ENCODE measurements around the gene COX7A1.
"Not testable (repeated sequence)": the region's sequence is repeated elsewhere in the genome, so short reads cannot be mapped to it uniquely, and the experiment has no call there.

The COX7A1 gene

DNA sequence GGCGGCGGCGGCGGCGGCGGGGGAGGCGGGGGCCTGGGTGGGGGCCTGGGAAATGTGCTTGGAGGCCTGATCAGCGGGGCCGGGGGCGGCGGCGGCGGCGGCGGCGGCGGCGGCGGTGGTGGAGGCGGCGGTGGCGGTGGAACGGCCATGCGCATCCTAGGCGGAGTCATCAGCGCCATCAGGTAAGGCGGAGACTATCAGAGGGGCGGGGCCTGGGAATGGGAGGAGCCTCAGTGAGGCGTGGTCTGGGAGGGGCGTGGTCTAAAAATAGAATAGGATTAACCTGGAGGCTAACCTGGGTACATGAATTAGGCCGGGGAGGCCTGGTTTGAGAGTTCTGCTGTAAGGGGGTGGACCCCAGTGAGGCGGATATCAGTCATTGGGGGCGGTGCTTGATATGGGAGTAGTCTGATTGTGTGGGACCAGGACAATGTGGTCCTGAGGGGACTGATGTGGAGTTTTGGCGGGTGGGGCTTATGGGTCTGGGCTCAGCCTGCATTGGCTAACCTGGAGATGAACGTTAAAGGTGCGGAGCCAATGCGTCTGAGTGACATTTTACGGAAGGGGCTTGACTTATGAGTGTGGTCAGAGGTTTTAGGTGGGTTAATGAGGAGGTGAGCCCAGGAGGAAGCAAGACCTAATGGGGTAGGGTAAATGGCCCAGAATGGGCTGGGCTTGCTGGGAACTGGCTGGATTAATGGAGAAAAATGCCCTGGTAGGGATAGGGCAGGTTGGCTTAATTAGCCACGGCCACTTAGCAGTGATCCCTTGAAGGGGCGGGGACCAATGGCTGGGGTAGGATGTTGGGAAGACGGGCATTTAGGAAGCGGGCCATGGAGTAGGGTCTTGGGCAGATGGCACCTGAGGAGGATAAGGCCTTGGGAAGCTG lies 11.0 kb downstream of the COX7A1 start:
- DNase-seq (ENCODE audit: low read depth) = peak; percentile 62

DNA sequence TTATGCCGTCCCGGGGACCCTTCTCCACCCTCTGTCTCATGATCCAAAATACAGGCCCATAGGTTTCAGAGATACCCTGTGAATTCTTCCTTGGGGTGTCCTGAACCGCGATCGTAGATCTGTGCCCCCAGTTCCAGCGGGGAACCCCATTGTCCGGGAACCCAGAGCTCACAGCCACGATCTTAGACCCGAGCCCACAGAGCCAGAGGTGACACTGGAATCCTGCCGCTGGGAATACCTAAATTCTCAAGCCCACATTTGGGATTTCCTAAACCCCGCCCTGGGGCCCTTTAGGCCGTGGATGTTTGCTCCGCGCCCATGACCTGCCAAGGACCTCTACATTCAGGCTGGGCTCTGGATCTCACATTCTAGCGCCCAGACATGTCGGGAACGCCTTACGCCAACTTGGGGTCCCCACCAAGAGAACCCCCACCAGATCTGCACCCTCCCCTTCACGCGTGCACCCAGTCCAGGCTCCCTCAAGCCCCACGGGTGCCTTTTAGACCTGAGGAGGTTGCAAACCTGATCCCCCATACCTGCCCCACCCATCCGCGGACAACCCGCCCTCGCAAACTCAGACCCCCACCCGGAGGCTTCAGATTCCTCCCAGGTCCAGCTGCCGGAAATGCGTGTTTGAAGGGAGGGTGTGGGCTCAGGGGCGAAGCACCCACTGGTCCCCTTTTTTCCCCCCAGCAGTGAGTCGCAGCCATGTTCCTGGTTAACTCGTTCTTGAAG lies 11.8 kb downstream of the COX7A1 start:
- DNase-seq (ENCODE audit: low read depth) = no peak

DNA sequence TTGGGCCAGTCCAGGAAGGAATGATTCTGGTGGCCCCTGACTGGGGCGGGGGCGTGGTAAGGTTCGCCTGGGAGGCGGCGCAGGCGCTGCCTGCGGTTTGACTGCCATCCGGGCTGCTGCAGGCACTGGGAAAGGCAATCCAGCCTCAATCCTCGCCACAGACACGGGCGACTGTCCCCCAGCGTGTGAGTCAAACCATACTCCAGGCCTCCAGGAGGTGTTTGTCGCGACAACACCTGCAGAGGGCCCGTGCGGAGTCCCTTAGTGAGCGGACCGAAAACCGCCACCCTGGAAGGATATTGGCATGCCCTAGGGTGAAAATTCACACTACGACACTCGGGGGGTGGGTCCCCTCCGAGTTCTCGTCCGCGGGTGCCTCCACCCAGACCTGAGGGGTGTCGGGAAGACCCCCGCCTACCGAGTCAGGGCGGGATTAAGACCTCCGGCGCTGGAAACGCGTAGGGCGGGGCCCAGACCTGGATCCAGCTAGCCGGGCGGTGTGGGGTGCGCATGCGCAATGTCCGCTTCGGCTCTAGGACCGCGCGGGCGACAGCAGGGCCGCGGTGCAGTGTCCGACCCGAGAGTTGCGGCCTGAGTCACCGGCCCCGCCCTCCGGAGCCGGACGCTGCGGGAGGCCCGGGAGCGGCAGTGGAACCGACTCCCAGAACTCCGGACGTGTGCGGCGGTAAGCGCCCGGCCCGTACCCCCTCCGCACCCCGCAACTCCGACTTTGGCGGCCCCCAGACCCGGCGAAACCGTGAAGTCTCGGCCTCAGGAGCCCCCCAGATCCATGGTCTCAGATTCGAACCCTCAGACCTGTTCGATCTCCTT lies 12.6 kb downstream of the COX7A1 start, which contains the start of gene CAPNS1:
CAPNS1 (plus strand) TSS at position 594 of the 831 bp plus-strand sequence. CDS start 946 bp downstream, outside the sequence.
- peak; percentile 95 for DNase-seq (ENCODE audit: low read depth)

DNA sequence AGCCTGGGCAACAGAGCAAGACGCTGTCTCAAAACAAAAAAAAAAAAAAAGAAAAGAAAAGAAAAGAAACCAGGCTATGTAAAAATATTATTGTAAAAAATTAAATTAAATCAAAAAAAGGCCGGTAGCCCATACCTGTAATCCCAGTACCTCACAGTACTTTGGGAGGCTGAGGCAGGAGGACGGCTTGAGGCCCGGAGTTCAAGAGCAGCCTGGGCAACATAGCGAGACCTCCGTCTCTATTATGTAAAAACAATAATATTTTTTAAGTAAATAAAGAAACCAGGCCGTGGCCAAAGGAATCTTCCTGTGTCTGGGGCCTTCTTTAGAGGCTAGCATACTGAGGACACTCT lies 13.2 kb downstream of the COX7A1 start:
- DNase-seq (ENCODE audit: low read depth) = no peak

DNA sequence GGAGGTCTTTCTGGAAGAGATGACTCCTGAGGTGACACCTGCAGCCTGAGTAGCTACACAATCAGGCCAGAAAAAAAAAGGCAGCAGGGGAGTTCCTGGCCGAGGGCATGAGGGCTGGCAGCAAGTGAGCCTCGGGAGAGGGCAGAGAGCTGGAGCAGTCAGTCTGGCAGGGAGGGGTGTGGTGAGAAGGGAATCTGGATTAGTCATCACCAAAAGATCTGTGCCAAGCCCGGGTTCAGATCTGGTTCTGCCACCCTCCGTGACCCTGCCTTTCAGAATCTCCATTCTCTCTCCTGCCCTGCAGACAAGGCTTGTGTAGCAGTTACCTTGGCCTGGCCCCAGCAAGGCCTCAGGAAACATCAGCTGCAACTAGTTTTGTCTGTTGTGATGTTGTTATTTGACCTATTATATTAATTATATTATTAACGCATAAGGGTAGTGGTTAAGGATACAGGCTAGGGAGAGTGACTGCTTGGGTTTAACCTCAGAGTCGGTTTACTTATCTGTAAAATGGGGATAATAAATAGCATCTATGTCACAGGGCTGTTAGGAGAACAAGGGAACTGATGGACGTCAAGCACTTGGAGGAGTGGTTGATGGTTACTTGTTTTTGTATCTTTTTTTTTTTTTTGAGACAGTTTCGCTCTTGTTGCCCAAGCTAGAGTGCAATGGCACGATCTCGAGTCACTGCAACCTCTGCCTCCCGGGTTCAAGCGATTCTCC lies 15.1 kb downstream of the COX7A1 start:
- DNase-seq (ENCODE audit: low read depth) = peak; percentile 63

DNA sequence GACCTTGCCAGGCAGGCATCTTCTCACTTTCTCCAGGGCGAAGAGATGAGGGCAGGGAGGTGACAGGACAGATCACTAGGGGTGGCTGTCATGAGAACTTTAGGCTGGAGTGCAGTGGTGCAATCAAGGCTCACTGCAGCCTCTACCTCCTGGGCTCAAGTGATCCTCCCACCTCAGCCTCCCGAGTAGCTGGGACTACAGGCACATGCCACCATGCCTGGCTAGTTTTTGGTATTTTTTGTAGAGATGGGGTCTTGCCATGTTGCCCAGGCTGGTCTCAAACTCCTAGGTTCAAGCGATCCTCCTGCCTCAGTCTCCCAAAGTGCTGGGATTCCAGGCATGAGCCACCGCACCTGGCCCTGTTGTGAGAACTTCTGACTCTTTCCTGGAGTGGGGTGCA lies 17.4 kb downstream of the COX7A1 start:
- DNase-seq (ENCODE audit: low read depth) = not testable (repeated sequence)

DNA sequence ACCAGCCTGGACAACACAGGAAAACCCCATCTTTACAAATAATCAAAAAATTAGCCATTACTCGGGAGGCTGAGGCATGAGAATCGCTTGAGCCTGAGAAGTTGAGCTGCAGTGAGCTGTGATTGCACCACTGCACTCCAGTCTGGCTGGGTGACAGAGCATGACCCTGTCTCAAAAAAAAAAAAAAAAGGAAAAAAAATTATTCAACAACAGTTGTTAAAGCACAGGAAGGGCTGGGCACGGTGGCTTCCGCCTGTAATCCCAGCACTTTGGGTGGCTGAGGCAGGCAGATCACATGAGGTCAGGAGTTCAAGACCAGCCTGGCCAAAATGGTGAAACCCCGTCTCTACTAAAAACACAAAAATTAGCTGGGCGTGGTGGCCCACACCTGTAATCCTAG lies 21.0 kb downstream of the COX7A1 start:
- not testable (repeated sequence) for DNase-seq (ENCODE audit: low read depth)

DNA sequence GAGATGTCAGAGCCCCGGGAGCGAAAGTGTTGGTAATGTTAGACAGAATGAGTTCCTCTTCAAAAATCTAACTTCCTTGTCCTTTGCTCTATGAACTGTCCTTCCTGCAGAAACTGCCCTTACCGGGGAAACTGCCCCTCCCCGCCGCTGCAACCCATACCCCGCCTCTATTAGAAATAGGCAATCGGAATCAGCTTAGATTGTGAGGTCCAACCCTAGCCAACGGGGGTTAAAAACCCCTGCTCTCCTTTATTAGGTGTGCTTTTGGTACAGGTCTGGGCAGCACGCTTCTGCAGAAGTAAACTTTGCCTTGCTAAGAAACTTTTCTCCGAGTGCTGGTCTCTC lies 23.9 kb downstream of the COX7A1 start:
- no peak for DNase-seq (ENCODE audit: low read depth)

DNA sequence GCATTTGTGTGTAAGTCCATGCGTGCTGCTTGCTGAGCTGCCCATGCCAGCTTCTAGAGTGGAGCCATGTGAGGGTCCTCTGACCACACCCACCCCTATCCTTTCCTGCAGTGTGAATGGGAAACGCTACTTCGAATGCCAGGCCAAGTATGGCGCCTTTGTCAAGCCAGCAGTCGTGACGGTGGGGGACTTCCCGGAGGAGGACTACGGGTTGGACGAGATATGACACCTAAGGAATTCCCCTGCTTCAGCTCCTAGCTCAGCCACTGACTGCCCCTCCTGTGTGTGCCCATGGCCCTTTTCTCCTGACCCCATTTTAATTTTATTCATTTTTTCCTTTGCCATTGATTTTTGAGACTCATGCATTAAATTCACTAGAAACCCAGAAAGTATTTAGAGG lies 26.7 kb downstream of the COX7A1 start:
- no peak for DNase-seq (ENCODE audit: low read depth)

DNA sequence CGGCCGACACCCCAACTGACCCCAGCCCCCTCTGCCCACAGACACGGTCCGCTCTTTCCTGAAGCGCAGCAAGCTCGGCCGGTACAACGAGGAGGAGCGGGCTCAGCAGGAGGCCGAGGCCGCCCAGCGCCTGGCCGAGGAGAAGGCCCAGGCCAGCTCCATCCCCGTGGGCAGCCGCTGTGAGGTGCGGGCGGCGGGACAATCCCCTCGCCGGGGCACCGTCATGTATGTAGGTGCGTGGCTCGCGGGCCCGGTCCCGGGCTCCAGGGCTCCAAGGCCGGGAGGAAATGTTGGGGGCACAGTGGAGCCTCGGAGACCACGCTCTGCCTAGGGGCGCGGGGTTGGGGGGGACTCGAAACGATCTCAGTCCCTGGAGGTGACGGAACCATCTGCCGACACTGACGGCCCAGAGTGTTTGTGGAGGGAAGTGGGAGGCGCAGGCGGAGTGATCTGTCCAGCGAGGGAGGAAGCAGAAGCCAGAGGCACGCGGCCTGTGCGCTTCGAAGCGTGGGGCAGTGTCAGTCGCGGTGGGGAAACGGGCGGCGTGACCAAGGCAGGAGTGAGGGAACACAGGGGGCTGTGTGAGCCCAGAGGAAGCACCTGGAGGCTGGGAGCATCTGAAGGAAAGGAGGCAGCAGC lies 30.6 kb downstream of the COX7A1 start:
- no peak for DNase-seq (ENCODE audit: low read depth)

DNA sequence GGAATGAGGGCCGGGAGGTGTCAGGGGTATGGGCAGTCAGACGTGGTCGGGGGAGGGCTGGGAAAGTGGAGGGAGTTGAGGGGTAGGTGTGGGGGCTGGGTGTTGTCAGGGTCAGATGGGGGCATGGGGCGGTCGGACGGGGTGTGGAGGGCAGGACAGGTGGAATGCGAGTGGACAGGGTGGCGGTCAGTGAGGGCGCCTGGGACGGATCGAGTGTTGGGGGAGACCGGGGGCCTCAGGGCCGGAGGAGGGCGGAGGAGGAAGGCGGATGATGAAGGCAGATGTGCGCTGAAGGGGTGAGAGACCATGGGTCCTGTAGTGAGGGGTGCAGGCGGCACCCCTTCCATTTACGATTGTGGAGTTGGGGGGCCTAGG lies 31.3 kb downstream of the COX7A1 start:
- DNase-seq (ENCODE audit: low read depth) = no peak

DNA sequence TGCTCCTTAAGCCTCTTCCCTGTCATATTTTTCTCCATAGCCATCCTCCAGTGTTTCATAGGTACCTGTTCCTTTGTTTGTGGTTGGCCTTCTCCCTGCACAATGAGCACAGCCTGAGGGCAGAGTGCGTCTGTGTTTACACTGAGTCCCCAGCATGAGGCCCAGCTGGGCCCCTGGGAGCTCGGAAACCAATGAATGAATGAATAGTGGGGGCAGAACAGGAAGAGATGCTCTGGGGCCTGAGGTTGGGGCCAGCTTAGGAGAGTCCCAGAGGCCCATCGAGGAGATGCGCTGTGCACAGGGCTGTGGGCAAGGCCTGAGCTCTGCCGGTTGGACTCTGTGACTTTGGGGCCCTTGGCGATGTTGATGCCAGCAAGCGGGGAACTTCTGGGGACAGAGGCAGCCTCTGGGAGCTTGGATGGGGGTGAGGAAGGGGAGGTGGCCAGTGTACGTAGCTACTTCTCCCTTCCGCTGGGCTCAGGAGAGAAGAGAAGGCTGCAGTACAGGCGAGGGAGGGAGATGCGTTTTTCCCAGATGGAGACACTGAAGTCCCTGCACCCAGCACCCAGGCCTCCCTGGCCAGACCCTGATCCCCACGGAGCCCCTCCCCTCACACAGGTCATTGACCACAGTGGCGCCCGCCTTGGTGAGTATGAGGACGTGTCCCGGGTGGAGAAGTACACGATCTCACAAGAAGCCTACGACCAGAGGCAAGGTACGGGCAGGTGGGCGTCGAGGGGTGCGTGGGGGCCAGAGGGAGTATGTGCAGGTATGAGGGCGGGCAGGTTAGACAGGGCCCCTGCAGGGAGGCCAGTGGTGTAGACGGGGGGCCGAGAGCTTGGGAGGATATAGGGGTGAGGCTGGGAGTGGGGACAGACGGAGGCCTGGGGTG lies 31.9 kb downstream of the COX7A1 start:
- DNase-seq (ENCODE audit: low read depth) = no peak

DNA sequence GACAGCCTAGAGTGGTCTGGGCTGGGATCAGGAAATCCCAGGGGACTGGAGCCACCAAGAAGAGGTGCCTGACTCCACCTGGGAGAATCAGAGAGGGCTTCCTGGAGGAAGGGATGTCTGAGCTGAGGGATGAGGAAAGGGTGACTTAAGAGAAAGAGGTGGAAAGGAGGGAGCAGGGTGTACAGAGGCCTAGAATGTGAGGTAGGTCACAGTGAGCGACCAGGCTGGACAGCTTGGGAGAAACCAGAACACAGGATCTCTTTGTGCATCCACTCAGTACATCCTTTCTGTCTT lies 36.0 kb downstream of the COX7A1 start:
- DNase-seq (ENCODE audit: low read depth) = no peak

DNA sequence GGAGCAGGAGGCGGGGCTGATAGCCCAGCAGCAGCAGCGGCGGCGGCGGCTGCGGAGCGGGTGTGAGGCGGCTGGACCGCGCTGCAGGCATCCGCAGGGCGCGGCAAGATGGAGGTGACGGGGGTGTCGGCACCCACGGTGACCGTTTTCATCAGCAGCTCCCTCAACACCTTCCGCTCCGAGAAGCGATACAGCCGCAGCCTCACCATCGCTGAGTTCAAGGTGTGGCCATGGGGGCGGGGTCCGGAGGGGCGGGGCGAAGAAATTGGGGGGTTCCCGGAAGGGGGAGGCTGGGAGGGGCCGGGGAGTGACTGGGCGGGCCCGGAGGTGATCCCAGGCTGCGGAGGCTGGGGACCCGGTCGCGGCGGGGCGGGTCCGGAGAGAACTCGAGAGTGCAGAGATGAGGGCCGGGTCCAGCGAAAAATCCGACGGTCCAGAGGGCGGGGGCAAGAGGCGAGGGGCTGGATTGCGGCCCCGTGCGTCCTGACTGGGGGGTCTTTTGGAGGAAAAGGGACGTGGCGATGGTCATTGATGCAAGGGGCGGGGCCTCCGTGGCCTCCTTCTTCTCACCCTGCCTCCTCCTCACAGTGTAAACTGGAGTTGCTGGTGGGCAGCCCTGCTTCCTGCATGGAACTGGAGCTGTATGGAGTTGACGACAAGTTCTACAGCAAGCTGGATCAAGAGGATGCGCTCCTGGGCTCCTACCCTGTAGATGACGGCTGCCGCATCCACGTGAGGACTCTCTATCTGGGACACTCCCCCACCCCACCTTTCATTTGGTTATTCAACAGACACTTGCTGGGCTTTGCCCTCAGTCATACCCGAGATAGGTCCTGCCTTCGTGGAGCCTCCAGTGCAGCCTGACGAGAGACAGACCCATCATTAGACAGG lies 36.5 kb downstream of the COX7A1 start, which contains the start of gene TBCB:
TBCB (plus strand) TSS at position 16 of the 891 bp plus-strand sequence; CDS start at position 109, 93 bp downstream.
- no peak for DNase-seq (ENCODE audit: low read depth)

DNA sequence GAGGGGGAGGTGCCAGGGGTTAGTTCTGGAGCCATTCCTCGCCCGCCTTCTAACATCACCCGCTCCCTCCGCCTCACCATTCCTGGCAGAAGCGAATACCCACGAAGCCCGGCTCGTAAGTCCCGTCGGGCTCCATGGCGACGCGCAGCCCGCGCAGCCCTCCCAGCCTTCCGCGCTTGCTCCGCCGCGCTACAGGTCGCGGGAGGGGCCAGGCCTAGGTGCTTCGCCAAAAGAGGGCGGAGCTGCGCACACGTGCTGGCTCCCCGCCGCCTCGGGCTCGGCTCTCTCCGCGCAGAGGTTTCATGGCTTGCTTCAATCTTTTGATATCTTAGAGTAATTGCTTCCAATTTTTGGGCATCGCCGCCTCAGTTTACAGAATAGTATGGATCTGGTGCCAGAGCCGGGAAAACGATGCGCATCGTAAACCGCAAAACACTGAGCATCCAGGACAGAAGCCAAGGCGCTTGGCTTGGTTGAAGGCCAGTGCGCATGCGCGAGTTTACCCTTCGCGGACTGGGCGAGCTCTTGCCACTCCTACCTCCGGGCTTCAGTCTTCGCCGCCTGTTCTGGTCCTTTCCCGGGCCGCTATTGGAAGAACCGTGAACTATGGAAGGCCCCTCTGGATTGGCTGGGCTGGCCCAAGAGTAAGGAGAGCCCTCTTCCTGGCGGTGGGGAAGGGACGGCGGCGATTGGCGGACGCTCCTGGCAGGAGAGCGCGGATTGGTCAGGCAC lies 37.4 kb downstream of the COX7A1 start, which contains the start of gene POLR2I:
POLR2I (minus strand) TSS at position 155 of the 732 bp plus-strand sequence; CDS start at position 136, 19 bp downstream.
- peak; percentile 100 for DNase-seq (ENCODE audit: low read depth)

DNA sequence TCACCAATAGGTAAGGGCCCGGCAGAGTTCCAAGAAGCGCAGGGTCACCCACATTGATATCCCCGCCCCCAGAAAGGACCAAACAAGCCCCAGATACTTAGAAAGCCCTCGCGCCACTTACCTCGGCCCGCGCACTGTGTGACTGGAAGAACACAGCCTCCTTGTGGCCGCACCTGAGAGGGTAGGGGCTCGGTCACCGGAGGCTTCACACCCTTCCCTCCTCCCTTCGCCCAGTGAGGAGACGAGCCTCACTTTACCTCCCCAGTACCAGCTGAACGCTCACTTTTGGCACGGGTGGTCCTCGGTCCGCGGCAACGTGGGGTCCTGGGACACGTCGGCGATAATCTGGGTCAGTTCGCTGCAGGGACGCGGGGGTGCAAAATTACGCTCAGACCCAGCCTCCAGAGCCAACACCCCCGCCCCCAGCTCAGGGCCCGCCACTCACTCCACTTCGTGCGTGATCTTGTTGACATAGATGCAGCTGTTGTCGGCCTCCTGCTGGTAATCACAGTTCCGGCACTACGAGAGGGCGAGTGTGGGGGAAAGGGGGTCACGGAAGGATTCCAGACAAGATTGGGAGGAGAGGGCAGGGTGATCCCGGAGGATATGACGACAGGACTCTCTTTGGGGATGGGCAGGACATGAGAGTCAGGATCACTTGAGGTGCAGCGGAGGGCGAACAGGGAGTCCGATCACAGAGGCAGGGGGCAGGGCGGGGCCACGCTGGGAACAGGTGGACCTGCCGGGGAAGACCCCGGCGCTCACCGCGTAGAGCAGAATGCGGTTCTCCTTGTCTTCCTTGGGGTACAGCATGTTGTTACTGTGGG lies 38.1 kb downstream of the COX7A1 start:
- no peak for DNase-seq (ENCODE audit: low read depth)

DNA sequence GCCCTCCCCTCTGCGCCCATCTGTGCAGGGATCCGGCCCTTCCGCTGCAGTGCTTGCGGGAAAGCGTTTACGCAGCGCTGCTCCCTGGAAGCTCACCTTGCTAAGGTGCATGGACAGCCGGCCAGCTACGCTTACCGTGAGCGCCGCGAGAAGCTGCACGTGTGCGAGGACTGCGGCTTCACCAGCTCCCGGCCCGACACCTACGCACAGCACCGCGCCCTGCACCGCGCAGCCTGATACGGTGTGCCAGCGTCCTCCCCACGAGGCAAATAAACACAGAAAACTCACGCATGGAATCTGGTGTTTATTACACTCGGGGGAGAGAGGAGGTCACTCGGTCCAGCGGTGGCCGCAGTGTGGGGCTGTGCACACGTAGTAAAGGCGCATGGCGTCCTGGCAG lies 38.8 kb downstream of the COX7A1 start:
- DNase-seq (ENCODE audit: low read depth) = no peak

DNA sequence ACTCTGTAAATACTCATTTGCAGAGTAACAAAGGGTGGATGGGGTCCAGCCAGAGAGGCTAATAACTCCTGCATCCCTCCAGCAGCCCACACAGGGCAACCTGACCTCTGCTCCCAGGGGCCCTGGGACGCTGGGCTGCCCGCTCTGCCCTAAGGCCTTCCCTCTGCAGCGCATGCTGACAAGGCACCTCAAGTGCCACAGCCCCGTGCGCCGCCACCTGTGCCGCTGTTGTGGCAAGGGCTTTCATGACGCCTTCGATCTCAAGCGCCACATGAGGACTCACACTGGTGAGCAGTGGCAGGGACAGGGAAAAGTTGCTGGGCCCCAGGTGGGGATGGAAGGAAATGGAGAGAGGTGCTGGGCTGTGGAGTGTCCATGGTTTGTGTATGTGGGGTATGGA lies 39.6 kb downstream of the COX7A1 start:
- no peak for DNase-seq (ENCODE audit: low read depth)
